KMS-11 (cell line): ENCODE data around the gene MAST4.

Experiments
- H2AFZ ChIP-seq: fragments of 200-600 bp; sonication (generic); 2 replicates; pipeline ENCODE4 v1.6.1; 2016; ENCODE audit warnings: antibody characterized with exemption, mixed run types, low read depth
- H3K27ac ChIP-seq: fragments of 200-600 bp; sonication (generic); 2 replicates; pipeline ENCODE4 v1.6.1; 2016; ENCODE audit warnings: mild to moderate bottlenecking, mixed run types
- H3K27me3 ChIP-seq: fragments of 200-600 bp; sonication (generic); 2 replicates; pipeline ENCODE4 v1.6.1; 2017; ENCODE audit warnings: mild to moderate bottlenecking, low read depth, mixed run types, moderate library complexity; ENCODE audit not compliant: insufficient read depth
- H3K36me3 ChIP-seq: fragments of 200-600 bp; sonication (generic); 2 replicates; pipeline ENCODE4 v1.6.1; 2017; ENCODE audit warnings: mild to moderate bottlenecking, mixed run types; ENCODE audit not compliant: insufficient read depth
- H3K4me1 ChIP-seq: fragments of 200-600 bp; sonication (generic); 2 replicates; pipeline ENCODE4 v1.6.1; 2016; ENCODE audit warnings: mild to moderate bottlenecking, low read depth, mixed run types; ENCODE audit not compliant: poor library complexity, severe bottlenecking
- H3K4me2 ChIP-seq: fragments of 200-600 bp; sonication (generic); 2 replicates; pipeline ENCODE4 v1.7.0; 2016; ENCODE audit warnings: mild to moderate bottlenecking, mixed run types
- H3K4me3 ChIP-seq: fragments of 200-600 bp; sonication (generic); IDR thresholded peaks from 2 replicates; pipeline ENCODE4 v1.6.1; 2017; ENCODE audit warnings: low read depth, low read length, mixed read lengths; ENCODE audit not compliant: insufficient read depth
- H3K79me2 ChIP-seq: fragments of 200-600 bp; sonication (generic); 2 replicates; pipeline ENCODE4 v1.6.1; 2016; ENCODE audit warnings: low read depth, mixed run types; ENCODE audit not compliant: insufficient read depth
- H3K9ac ChIP-seq: fragments of 200-600 bp; sonication (generic); 2 replicates; pipeline ENCODE4 v1.6.1; 2016; ENCODE audit warnings: mild to moderate bottlenecking, mixed run types
- H4K20me1 ChIP-seq: fragments of 200-600 bp; sonication (generic); 2 replicates; pipeline ENCODE4 v1.6.1; 2016; ENCODE audit warnings: mild to moderate bottlenecking, mixed run types; ENCODE audit not compliant: insufficient read depth
- CTCF ChIP-seq: fragments of 200-600 bp; sonication (generic); conservative IDR thresholded peaks from 2 replicates; pipeline ENCODE4 v1.6.1; 2017; ENCODE audit warnings: low read depth, mild to moderate bottlenecking, antibody characterized with exemption, low read length, moderate library complexity, mixed read lengths

MAST4 gene

GRCh38 chr5:66889056-66889455, 292.9 kb downstream of the MAST4 start:
- H3K4me1 ChIP-seq: no peaks in the 10 kb centered on the region
- H2AFZ ChIP-seq: no peak overlapping the region
- no peaks in the 10 kb centered on the region for H3K36me3 ChIP-seq
- no peak for TF ChIP-seq CTCF
- H3K27ac ChIP-seq: no peak overlapping the region
- H4K20me1 ChIP-seq: no peaks in the 10 kb centered on the region
- H3K9ac ChIP-seq: no peak overlapping the region
- no peaks in the 10 kb centered on the region for H3K79me2 ChIP-seq
- H3K27me3 ChIP-seq: no peaks in the 10 kb centered on the region
- no peak overlapping the region for H3K4me2 ChIP-seq
- H3K4me3 ChIP-seq: no peak overlapping the region

GRCh38 chr5:66889524-66889923, 293.3 kb downstream of the MAST4 start:
- Histone ChIP-seq H2AFZ (no peak overlapping the region), H3K9ac (no peak overlapping the region), H3K4me2 (no peak overlapping the region), H3K36me3 (no peaks in the 10 kb centered on the region), H3K79me2 (no peaks in the 10 kb centered on the region), H3K27me3 (no peaks in the 10 kb centered on the region), H4K20me1 (no peaks in the 10 kb centered on the region), H3K4me3 (no peak overlapping the region), H3K4me1 (no peaks in the 10 kb centered on the region), H3K27ac (no peak overlapping the region)
- TF ChIP-seq CTCF: no peak

- Histone ChIP-seq H3K27ac (no peak overlapping the region), H3K27me3 (no peaks in the 10 kb centered on the region), H3K36me3 (no peaks in the 10 kb centered on the region), H3K4me1 (no peaks in the 10 kb centered on the region), H3K4me2 (no peak overlapping the region), H3K4me3 (no peak overlapping the region), H3K9ac (no peak overlapping the region), H3K79me2 (no peaks in the 10 kb centered on the region), H4K20me1 (no peaks in the 10 kb centered on the region), H2AFZ (no peak overlapping the region)
- TF ChIP-seq CTCF: no peak
These were observed 295.2 kb downstream of the MAST4 start for GRCh38 chr5:66891184-66891925.

GRCh38 chr5:66892716-66893115, 296.5 kb downstream of the MAST4 start:
- Histone ChIP-seq H3K79me2 (no peaks in the 10 kb centered on the region), H3K9ac (no peak overlapping the region), H3K4me3 (no peak overlapping the region), H3K4me1 (no peaks in the 10 kb centered on the region), H3K27ac (no peak overlapping the region), H3K4me2 (no peak overlapping the region), H3K27me3 (no peaks in the 10 kb centered on the region), H2AFZ (no peak overlapping the region), H3K36me3 (no peaks in the 10 kb centered on the region), H4K20me1 (no peaks in the 10 kb centered on the region)
- TF ChIP-seq CTCF: no peak
